HAP-1 (cell line): ENCODE data around the gene TMEM256.
"Not testable (repeated sequence)": the region's sequence is repeated elsewhere in the genome, so short reads cannot be mapped to it uniquely, and the experiment has no call there.

ENCODE experiments used
- DNase-seq, 2 experiments: peaks; one replicate each; pipeline ENCODE4 v3.0.0-alpha.2; 2016 to 2020; ENCODE audit warnings: low spot score in 2 of 2
- H3K27me3 ChIP-seq: fragments of 250-450 bp; sonication (Bioruptor Pico); 2 replicates; pipeline ENCODE4 v1.5.1; 2020; ENCODE audit warnings: low read depth, mild to moderate bottlenecking, moderate library complexity
- H3K36me3 ChIP-seq: fragments of 250-450 bp; sonication (Bioruptor Pico); replicated peaks from 2 replicates; pipeline ENCODE4 v1.5.1; 2020; ENCODE audit warnings: mild to moderate bottlenecking
- H3K4me1 ChIP-seq: fragments of 250-450 bp; sonication (Bioruptor Pico); 2 replicates; pipeline ENCODE4 v1.5.1; 2020; ENCODE audit warnings: mild to moderate bottlenecking
- H3K4me3 ChIP-seq: fragments of 250-450 bp; sonication (Bioruptor Pico); 2 replicates; pipeline ENCODE4 v1.5.1; 2020; ENCODE audit warnings: mild to moderate bottlenecking, moderate library complexity
- H3K9me3 ChIP-seq: fragments of 250-450 bp; sonication (Bioruptor Pico); 2 replicates; pipeline ENCODE4 v1.5.1; 2020; ENCODE audit warnings: mild to moderate bottlenecking, moderate library complexity
- in situ Hi-C: fragments of 300-500 bp; cut with MboI; formaldehyde crosslinking; loops from 3 replicates; pipeline ENCODE4 v1.14.3; 2020; ENCODE audit warnings: low sequenced_read_pairs, inconsistent platforms, mixed read lengths

The TMEM256 gene

GRCh38 chr17:7379134-7379533, 24.8 kb downstream of the TMEM256 start:
- peaks cover 3% of the 10 kb centered on the region; the same call in 1 of the 2 replicates for H3K9me3 ChIP-seq

GRCh38 chr17:7374353-7374752, 29.5 kb downstream of the TMEM256 start:
- no peaks in the 10 kb centered on the region for H3K4me1 ChIP-seq
- peaks cover 3% of the 10 kb centered on the region; the same call in 1 of the 2 replicates for H3K9me3 ChIP-seq
- DNase-seq, result no peak
- in situ Hi-C loops, result no loop called here
- H3K4me3 ChIP-seq, result no peak overlapping the region
- H3K36me3 ChIP-seq, result no peaks in the 10 kb centered on the region
- no peaks in the 10 kb centered on the region for H3K27me3 ChIP-seq

More at GRCh38 chr17:7379134-7379533, 24.8 kb downstream of the TMEM256 start:
- DNase-seq, result no peak
- Histone ChIP-seq H3K27me3 (no peaks in the 10 kb centered on the region), H3K36me3 (no peaks in the 10 kb centered on the region), H3K4me3 (no peak overlapping the region), H3K4me1 (no peaks in the 10 kb centered on the region)
- in situ Hi-C loops, result no loop called here

GRCh38 chr17:7370853-7371252, 33.0 kb downstream of the TMEM256 start:
- in situ Hi-C loops, result no loop called here

GRCh38 chr17:7369825-7370224, 34.1 kb downstream of the TMEM256 start:
- in situ Hi-C loops, result no loop called here
- no peaks in the 10 kb centered on the region for H3K36me3 ChIP-seq
- no peaks in the 10 kb centered on the region for H3K9me3 ChIP-seq

More at GRCh38 chr17:7370853-7371252, 33.0 kb downstream of the TMEM256 start:
- Histone ChIP-seq H3K9me3 (no peaks in the 10 kb centered on the region), H3K27me3 (no peaks in the 10 kb centered on the region), H3K4me3 (no peak overlapping the region), H3K36me3 (no peaks in the 10 kb centered on the region), H3K4me1 (no peaks in the 10 kb centered on the region)
- DNase-seq, result no peak

GRCh38 chr17:7368599-7368994, 35.3 kb downstream of the TMEM256 start:
- H3K27me3 ChIP-seq, DNase-seq, in situ Hi-C loops, H3K36me3 ChIP-seq, H3K4me1 ChIP-seq, H3K9me3 ChIP-seq, H3K4me3 ChIP-seq: not testable (repeated sequence)

More at GRCh38 chr17:7369825-7370224, 34.1 kb downstream of the TMEM256 start:
- DNase-seq, result no peak
- H3K4me3 ChIP-seq, result no peak overlapping the region
- no peaks in the 10 kb centered on the region for H3K27me3 ChIP-seq
- no peaks in the 10 kb centered on the region for H3K4me1 ChIP-seq

GRCh38 chr17:7367918-7368598, 35.8 kb downstream of the TMEM256 start:
- no peak for DNase-seq
- H3K4me3 ChIP-seq, result no peak overlapping the region
- H3K4me1 ChIP-seq, result no peaks in the 10 kb centered on the region
- no peaks in the 10 kb centered on the region for H3K27me3 ChIP-seq
- in situ Hi-C loops, result no loop called here
- no peaks in the 10 kb centered on the region for H3K36me3 ChIP-seq
- no peaks in the 10 kb centered on the region for H3K9me3 ChIP-seq

GRCh38 chr17:7367083-7367482, 36.8 kb downstream of the TMEM256 start:
- no peaks in the 10 kb centered on the region for H3K27me3 ChIP-seq
- no peaks in the 10 kb centered on the region for H3K9me3 ChIP-seq
- no peak overlapping the region for H3K4me3 ChIP-seq
- H3K36me3 ChIP-seq, result no peaks in the 10 kb centered on the region
- DNase-seq, result no peak
- in situ Hi-C loops, result no loop called here
- no peaks in the 10 kb centered on the region for H3K4me1 ChIP-seq

- DNase-seq, H3K4me1 ChIP-seq, H3K4me3 ChIP-seq, H3K9me3 ChIP-seq, H3K27me3 ChIP-seq, in situ Hi-C loops, H3K36me3 ChIP-seq: not testable (repeated sequence)
Measured at GRCh38 chr17:7365963-7366362, 37.9 kb downstream of the TMEM256 start.

- Histone ChIP-seq H3K4me3 (no peak overlapping the region), H3K9me3 (no peaks in the 10 kb centered on the region), H3K36me3 (no peaks in the 10 kb centered on the region), H3K4me1 (no peaks in the 10 kb centered on the region), H3K27me3 (no peaks in the 10 kb centered on the region)
- in situ Hi-C loops, result no loop called here
- no peak for DNase-seq
Measured at GRCh38 chr17:7363311-7363710, 40.6 kb downstream of the TMEM256 start.

- DNase-seq, result no peak
- in situ Hi-C loops, result no loop called here
- H3K36me3 ChIP-seq, result no peaks in the 10 kb centered on the region
- no peaks in the 10 kb centered on the region for H3K4me1 ChIP-seq
- no peaks in the 10 kb centered on the region for H3K9me3 ChIP-seq
- no peaks in the 10 kb centered on the region for H3K27me3 ChIP-seq
- no peak overlapping the region for H3K4me3 ChIP-seq
Measured at GRCh38 chr17:7361906-7362305, 42.0 kb downstream of the TMEM256 start.

GRCh38 chr17:7357381-7357780, 46.5 kb downstream of the TMEM256 start:
- H3K4me3 ChIP-seq, result no peak overlapping the region
- DNase-seq, result no peak
- in situ Hi-C loops, result no loop called here
- H3K9me3 ChIP-seq, result no peaks in the 10 kb centered on the region
- no peaks in the 10 kb centered on the region for H3K36me3 ChIP-seq
- H3K4me1 ChIP-seq, result peaks cover 3% of the 10 kb centered on the region; the same call in 1 of the 2 replicates
- H3K27me3 ChIP-seq, result no peaks in the 10 kb centered on the region

GRCh38 chr17:7356756-7357155, 47.1 kb downstream of the TMEM256 start:
- H3K27me3 ChIP-seq, result no peaks in the 10 kb centered on the region
- H3K4me1 ChIP-seq, result peaks cover 3% of the 10 kb centered on the region; the same call in 1 of the 2 replicates
- no peaks in the 10 kb centered on the region for H3K36me3 ChIP-seq
- in situ Hi-C loops, result no loop called here
- no peak for DNase-seq
- H3K9me3 ChIP-seq, result no peaks in the 10 kb centered on the region
- H3K4me3 ChIP-seq, result no peak overlapping the region

GRCh38 chr17:7356072-7356549, 47.8 kb downstream of the TMEM256 start:
- H3K27me3 ChIP-seq, result no peaks in the 10 kb centered on the region
- in situ Hi-C loops, result no loop called here
- peak; percentile 80 to 95 for DNase-seq
- no peak overlapping the region for H3K4me3 ChIP-seq
- H3K36me3 ChIP-seq, result no peaks in the 10 kb centered on the region
- H3K9me3 ChIP-seq, result no peaks in the 10 kb centered on the region
- peaks cover 3% of the 10 kb centered on the region; the same call in 1 of the 2 replicates for H3K4me1 ChIP-seq

GRCh38 chr17:7355573-7355972, 48.3 kb downstream of the TMEM256 start:
- no peak for DNase-seq
- H3K36me3 ChIP-seq, result no peaks in the 10 kb centered on the region
- H3K9me3 ChIP-seq, result no peaks in the 10 kb centered on the region
- in situ Hi-C loops, result no loop called here
- no peak overlapping the region for H3K4me3 ChIP-seq
- peaks cover 3% of the 10 kb centered on the region; the same call in 1 of the 2 replicates for H3K4me1 ChIP-seq
- H3K27me3 ChIP-seq, result no peaks in the 10 kb centered on the region
